Endothelial cell of umbilical vein (primary cell): ENCODE data around the gene SRP68. TPM values are rescaled to one million over a fixed set of nuclear protein-coding genes. Genes with fewer than 3 reads are reported as not detected.

Source experiments
- BruUV-seq: library from RNA; stranded (reverse); fragments of 400-500 nt; replicated peaks from 2 replicates; lab custom pipeline; 2021; lab: Mats Ljungman, UMichigan
- CTCF ChIA-PET: fragments of 300-600, 350-600 bp; sonication (Branson Sonifier 250); formaldehyde crosslinking; loops from one replicate; lab custom pipeline; 2021; ENCODE audit warnings: antibody characterized with exemption, inconsistent platforms; lab: Charles Lee
- POLR2A ChIA-PET: fragments of 300-600, 350-600 bp; sonication (Branson Sonifier 250); formaldehyde crosslinking; loops from one replicate; lab custom pipeline; 2021; ENCODE audit warnings: antibody characterized with exemption, inconsistent platforms; lab: Charles Lee
- DNase-seq: peaks from one replicate; pipeline ENCODE4 v3.0.0-alpha.2; 2011; ENCODE audit warnings: low read depth, low spot score
- FAIRE-seq: peaks from 2 replicates; lab custom pipeline; 2011; peaks lifted over from hg19 to GRCh38; lab: Jason Lieb, UNC
- H2AFZ ChIP-seq: 2 replicates; pipeline ENCODE4 v1.6.0; 2012; ENCODE audit warnings: low read depth, low read length, control low read depth, inconsistent platforms
- H3K27ac ChIP-seq: 2 replicates; pipeline ENCODE4 v1.5.1; 2011; ENCODE audit warnings: low read depth, mild to moderate bottlenecking, control low read depth, low read length, moderate library complexity; ENCODE audit not compliant: insufficient read depth
- H3K27me3 ChIP-seq, 2 experiments: 2 replicates each; pipeline versions ENCODE4 v1.6.0 to v1.6.1; 2011; ENCODE audit warnings: low read length in 2 of 2, mixed read lengths in 1 of 2; ENCODE audit not compliant: control insufficient read depth in 2 of 2, insufficient read depth in 2 of 2
- H3K36me3 ChIP-seq, 2 experiments: 2 replicates in 1 of 2; 3 replicates in 1 of 2; pipeline ENCODE4 v1.5.1; 2011; ENCODE audit warnings: low read length in 2 of 2, mild to moderate bottlenecking in 1 of 2, moderate library complexity in 1 of 2; ENCODE audit not compliant: control insufficient read depth in 2 of 2, insufficient read depth in 2 of 2; ENCODE audit errors: extremely low read depth in 1 of 2
- H3K4me1 ChIP-seq: 3 replicates; pipeline ENCODE4 v1.5.1; 2011; ENCODE audit warnings: mild to moderate bottlenecking, low read length; ENCODE audit not compliant: control insufficient read depth, insufficient read depth; ENCODE audit errors: extremely low read depth
- H3K4me2 ChIP-seq: 2 replicates; pipeline ENCODE4 v1.6.1; 2011; ENCODE audit warnings: low read length, control low read depth, mixed read lengths; ENCODE audit not compliant: insufficient read depth
- H3K4me3 ChIP-seq, 3 experiments: fragments of 200-600 bp in 1 of 3; sonication (generic), shearing (Covaris generic) in 1 of 3; replicated peaks in 1 of 3; 2 replicates each; pipeline ENCODE4 v1.5.1; 2011 to 2016; ENCODE audit warnings: control low read depth in 3 of 3, low read length in 3 of 3, mild to moderate bottlenecking in 2 of 3, inconsistent platforms in 1 of 3, low read depth in 1 of 3, moderate library complexity in 1 of 3; ENCODE audit not compliant: insufficient read depth in 1 of 3
- H3K79me2 ChIP-seq: 2 replicates; pipeline ENCODE4 v1.6.0; 2012; ENCODE audit warnings: low read length, inconsistent platforms; ENCODE audit not compliant: control insufficient read depth, insufficient read depth
- H3K9ac ChIP-seq: replicated peaks from 2 replicates; pipeline ENCODE3; 2011; ENCODE audit warnings: low read length, control low read depth; ENCODE audit not compliant: insufficient read depth; ENCODE audit errors: extremely low read depth
- H3K9me1 ChIP-seq: replicated peaks from 3 replicates; pipeline ENCODE4 v1.6.0; 2011; ENCODE audit warnings: mild to moderate bottlenecking, low read length; ENCODE audit not compliant: control insufficient read depth, insufficient read depth; ENCODE audit errors: extremely low read depth
- H3K9me3 ChIP-seq: replicated peaks from 2 replicates; pipeline ENCODE4 v1.5.1; 2012; ENCODE audit warnings: low read length, inconsistent platforms; ENCODE audit not compliant: control insufficient read depth, insufficient read depth
- H4K20me1 ChIP-seq: replicated peaks from 2 replicates; pipeline ENCODE3; 2011; ENCODE audit warnings: mild to moderate bottlenecking, low read length; ENCODE audit not compliant: control insufficient read depth, insufficient read depth; ENCODE audit errors: extremely low read depth
- CTCF ChIP-seq, 2 donors: IDR thresholded peaks; 1 replicate in 1 of 2; 2 replicates in 1 of 2; pipeline ENCODE4 v1.5.1; 2011; ENCODE audit warnings: low read length in 2 of 2, mild to moderate bottlenecking in 2 of 2, moderate library complexity in 2 of 2, control low read depth in 1 of 2, inconsistent platforms in 1 of 2, low read depth in 1 of 2; ENCODE audit not compliant: insufficient read depth in 1 of 2; ENCODE audit errors: extremely low read depth in 1 of 2
- FOS ChIP-seq: IDR thresholded peaks from 2 replicates; pipeline ENCODE4 v1.6.1; 2011; ENCODE audit warnings: mild to moderate bottlenecking, low read length, moderate library complexity, borderline replicate concordance; ENCODE audit not compliant: insufficient read depth
- GATA2 ChIP-seq: IDR thresholded peaks from 2 replicates; pipeline ENCODE4 v1.7.0; 2011; ENCODE audit warnings: low read depth, mild to moderate bottlenecking, moderate library complexity, mixed read lengths, low read length; ENCODE audit not compliant: insufficient read length, insufficient read depth
- JUN ChIP-seq: IDR thresholded peaks from 2 replicates; pipeline ENCODE4 v1.6.1; 2011; ENCODE audit warnings: borderline replicate concordance, low read depth; ENCODE audit not compliant: insufficient read length, insufficient read depth
- MAX ChIP-seq: IDR thresholded peaks from 2 replicates; pipeline ENCODE4 v1.6.1; 2011; ENCODE audit not compliant: insufficient read depth, insufficient read length
- MYC ChIP-seq: IDR thresholded peaks from one replicate; pipeline ENCODE4 v1.6.1; 2011; ENCODE audit warnings: mild to moderate bottlenecking, low read depth, low read length
- dilution Hi-C: fragments of 300-500 bp; cut with MboI; formaldehyde crosslinking; loops from one replicate; pipeline ENCODE4 v1.15.0; 2019; ENCODE audit warnings: low sequenced_read_pairs; ENCODE audit not compliant: extremely low pct_ligation_motif_present
- intact Hi-C: fragments of 100-400 bp; cut with micrococcal nuclease; formaldehyde crosslinking; loops from one replicate; pipeline ENCODE4 v1.10.0; 2022
- polyA plus RNA-seq, 4 experiments: library from polyadenylated mRNA; depleted of rRNA in 3 of 4; stranded (reverse) in 3 of 4; unstranded in 1 of 4; fragments of >200 nt; gene quantifications; 2 replicates each; pipeline versions ENCODE4 v1.2.1 to v1.2.3, GENCODE V29; 2011 to 2012; ENCODE audit warnings: missing spikeins in 1 of 4
- total RNA-seq: library from RNA; stranded (reverse); gene quantifications from 2 replicates; pipeline ENCODE4 v1.2.3, GENCODE V29; 2021

SRP68 gene
- total and polyA plus RNA-seq, 2 donors (not counting 3 experiments of a cell fraction or from before 2014, with no cell fraction given): 64.6 to 81.7 TPM

GRCh38 chr17:76053246-76054111, 18.8 kb downstream of the SRP68 start:
- CTCF ChIA-PET: interaction anchor here (0.6 to 2.0 kb wide), 4 partner anchors 20 to 312 kb away, joined by 3 to 13 read pairs (median 6); no protein-coding TSS in a partner anchor
- no peaks in the 10 kb centered on the region for H4K20me1 ChIP-seq
- peak overlapping the region; percentile 9 for H2AFZ ChIP-seq
- H3K79me2 ChIP-seq: peaks cover 20% of the 10 kb centered on the region
- POLR2A ChIA-PET: interaction anchor here (0.7 kb wide), 1 partner anchor 12 kb away, joined by 6 read pairs; no protein-coding TSS in a partner anchor
- H3K9me1 ChIP-seq: no peaks in the 10 kb centered on the region
- H3K36me3 ChIP-seq: peaks cover 13 to 23% of the 10 kb centered on the region in 2 experiments
- peak overlapping the region; percentile 25 for H3K27ac ChIP-seq
- dilution Hi-C loops: no loop called here
- H3K4me3 ChIP-seq: peak overlapping the region in 1 of 3 experiments; percentile 23
- TF ChIP-seq CTCF (IDR thresholded peaks at IDR 0.05; ENCODE audit: extremely low read depth in 1 of 2, insufficient read depth in 1 of 2, low read depth in 1 of 2, low read length in 2 of 2) (no peak), MYC (no peak), JUN (peak; percentile 17), FOS (peak; percentile 69), MAX (no peak), GATA2 (no peak)
- no peaks in the 10 kb centered on the region for H3K9me3 ChIP-seq
- intact Hi-C loops: no loop called here
- peaks cover 18% of the 10 kb centered on the region for H3K4me1 ChIP-seq
- no TSS peak for BruUV-seq
- no peaks in the 10 kb centered on the region for H3K27me3 ChIP-seq
- H3K9ac ChIP-seq: no peak overlapping the region
- DNase-seq (peak; percentile 79), FAIRE-seq (peak; percentile 96)
- H3K4me2 ChIP-seq: peak overlapping the region; percentile 75
